Measurements from ENCODE around the gene PICK1.

DNA sequence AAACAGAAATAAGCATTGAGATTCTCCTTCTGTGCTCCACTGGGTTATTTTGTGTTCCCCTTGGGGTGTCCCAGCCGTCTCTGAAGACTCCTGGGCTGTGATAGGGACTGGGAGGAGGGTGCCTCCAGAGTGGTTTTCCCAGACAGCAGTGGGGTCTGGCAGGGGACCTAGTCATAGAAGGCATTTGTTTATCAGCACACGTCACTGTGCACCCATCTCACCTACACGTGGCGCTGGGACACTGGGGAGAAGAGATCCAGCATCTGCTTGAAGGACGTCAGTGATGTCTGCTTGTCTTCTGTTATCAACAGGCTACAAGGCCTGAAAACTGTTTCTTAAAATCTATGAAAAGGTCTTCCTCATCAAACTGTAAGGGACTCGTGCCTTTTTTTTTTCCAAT is 34.2 kb upstream of the PICK1 start:
- TF ChIP-seq, protein P1, sequence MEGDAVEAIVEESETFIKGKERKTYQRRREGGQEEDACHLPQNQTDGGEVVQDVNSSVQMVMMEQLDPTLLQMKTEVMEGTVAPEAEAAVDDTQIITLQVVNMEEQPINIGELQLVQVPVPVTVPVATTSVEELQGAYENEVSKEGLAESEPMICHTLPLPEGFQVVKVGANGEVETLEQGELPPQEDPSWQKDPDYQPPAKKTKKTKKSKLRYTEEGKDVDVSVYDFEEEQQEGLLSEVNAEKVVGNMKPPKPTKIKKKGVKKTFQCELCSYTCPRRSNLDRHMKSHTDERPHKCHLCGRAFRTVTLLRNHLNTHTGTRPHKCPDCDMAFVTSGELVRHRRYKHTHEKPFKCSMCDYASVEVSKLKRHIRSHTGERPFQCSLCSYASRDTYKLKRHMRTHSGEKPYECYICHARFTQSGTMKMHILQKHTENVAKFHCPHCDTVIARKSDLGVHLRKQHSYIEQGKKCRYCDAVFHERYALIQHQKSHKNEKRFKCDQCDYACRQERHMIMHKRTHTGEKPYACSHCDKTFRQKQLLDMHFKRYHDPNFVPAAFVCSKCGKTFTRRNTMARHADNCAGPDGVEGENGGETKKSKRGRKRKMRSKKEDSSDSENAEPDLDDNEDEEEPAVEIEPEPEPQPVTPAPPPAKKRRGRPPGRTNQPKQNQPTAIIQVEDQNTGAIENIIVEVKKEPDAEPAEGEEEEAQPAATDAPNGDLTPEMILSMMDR (IDR thresholded peaks at IDR 0.05; ENCODE audit: extremely low read depth in 1 of 2, insufficient read depth in 1 of 2, low read depth in 1 of 2, low read length in 2 of 2) = no peak
- TF ChIP-seq, protein P2, sequence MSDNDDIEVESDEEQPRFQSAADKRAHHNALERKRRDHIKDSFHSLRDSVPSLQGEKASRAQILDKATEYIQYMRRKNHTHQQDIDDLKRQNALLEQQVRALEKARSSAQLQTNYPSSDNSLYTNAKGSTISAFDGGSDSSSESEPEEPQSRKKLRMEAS (IDR thresholded peaks at IDR 0.05; ENCODE audit: insufficient read depth, insufficient read length) = no peak
- TF ChIP-seq POLR2A (IDR thresholded peaks at IDR 0.05; ENCODE audit: low read depth, low read length) = no peak
